ENCODE results near the gene DCAF11. TPM values are rescaled to one million over a fixed set of nuclear protein-coding genes. Genes with fewer than 3 reads are reported as not detected.

DCAF11 gene
- total and polyA plus RNA-seq, 4 donors, result 59.5 to 66.9 (median 63.1) TPM

DNA sequence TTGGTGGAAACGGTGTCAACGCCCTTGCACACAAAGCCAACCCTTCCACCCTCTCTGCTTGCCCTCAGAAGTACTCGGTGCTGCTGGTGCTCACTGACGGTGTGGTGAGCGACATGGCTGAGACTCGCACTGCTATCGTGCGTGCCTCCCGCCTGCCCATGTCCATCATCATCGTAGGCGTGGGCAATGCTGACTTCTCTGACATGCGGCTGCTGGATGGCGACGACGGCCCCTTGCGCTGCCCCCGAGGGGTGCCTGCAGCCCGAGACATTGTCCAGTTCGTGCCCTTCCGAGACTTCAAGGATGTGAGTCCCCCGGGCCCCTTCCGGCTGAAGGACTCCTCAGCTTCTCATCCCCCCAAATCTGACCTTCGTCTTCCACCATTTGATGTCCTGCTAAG, 37.5 kb upstream of the DCAF11 start:
- Histone ChIP-seq H3K27ac (ENCODE audit: low read depth, low read length) (no peak overlapping the region), H3K9me3 (ENCODE audit: control insufficient read depth, insufficient read depth, low read length) (no peaks in the 10 kb centered on the region)
- no peak for DNase-seq (ENCODE audit: low read depth in 4 of 6, low spot score in 6 of 6)

DNA sequence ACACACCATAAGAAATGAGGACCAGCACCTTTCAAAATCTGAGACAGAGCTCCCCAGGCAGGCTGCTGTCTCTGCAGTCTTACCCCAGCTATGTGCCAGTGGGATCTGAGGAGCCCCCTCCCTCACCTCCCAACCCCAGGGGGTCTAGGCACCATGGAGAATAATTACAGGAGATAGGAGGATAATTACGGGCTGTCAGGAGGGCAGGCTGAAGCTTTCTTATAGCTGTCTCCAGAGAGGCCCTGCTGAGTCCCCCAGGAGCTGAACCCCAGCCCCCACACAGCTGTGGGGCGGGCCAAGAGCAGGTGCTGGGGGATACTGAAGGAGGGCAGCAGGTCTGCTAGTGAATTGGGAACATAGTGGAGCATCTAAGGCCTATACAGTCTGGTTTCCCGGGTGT, 36.4 kb upstream of the DCAF11 start:
- WGBS (ENCODE audit: insufficient coverage), result 43% methylated on average over 3 of the region's 3 CpGs
- H3K27me3 ChIP-seq (ENCODE audit: control insufficient read depth, insufficient read depth, low read length), result peaks cover 8% of the 10 kb centered on the region

More for the DNA sequence above, 37.5 kb upstream of the DCAF11 start:
- H3K4me3 ChIP-seq (ENCODE audit: low read depth, low read length), result no peak overlapping the region
- peaks cover 4% of the 10 kb centered on the region for H3K27me3 ChIP-seq (ENCODE audit: control insufficient read depth, insufficient read depth, low read length)
- 94% methylated on average over 23 of the region's 23 CpGs for WGBS (ENCODE audit: insufficient coverage)
- peaks cover 6% of the 10 kb centered on the region for H3K36me3 ChIP-seq (ENCODE audit: control insufficient read depth, insufficient read depth, low read length)
- H3K4me1 ChIP-seq (ENCODE audit: control insufficient read depth, insufficient read depth, low read length), result peaks cover 42% of the 10 kb centered on the region

DNA sequence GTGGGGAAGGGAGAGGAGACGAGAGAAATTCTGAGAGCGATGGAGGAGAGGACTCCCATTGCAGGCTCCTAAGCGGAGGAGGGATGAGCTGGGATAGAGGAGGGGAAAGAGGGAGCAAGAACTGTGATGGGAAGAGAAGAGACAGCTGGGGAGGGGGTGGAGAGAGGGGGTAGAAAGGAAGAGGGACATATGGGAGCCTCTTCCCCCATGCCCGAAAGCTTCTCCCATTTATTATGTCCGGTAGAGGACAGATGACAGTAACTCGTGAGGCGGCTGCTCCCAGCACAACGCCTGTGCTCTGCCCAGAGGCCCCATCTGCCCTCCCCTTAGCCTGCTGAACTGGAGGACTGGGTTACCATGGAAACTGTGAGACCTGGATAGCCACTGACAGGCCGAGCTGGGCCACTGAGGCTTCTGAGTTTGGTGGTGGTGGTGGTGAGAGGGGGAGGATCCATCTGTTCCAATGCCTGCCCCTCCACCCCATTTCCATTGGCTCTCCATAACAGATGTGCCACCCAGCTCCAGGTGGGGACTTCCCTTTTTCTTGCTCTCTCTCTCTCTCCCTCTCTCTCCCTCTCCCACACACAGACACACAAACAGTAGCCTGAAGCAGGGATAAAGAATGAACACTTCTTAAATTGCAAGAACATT, 35.0 kb upstream of the DCAF11 start:
- no peaks in the 10 kb centered on the region for H3K9me3 ChIP-seq (ENCODE audit: control insufficient read depth, insufficient read depth, low read length)
- 26% methylated on average over 7 of the region's 9 CpGs for WGBS (ENCODE audit: insufficient coverage)
- no peak overlapping the region for H3K4me3 ChIP-seq (ENCODE audit: low read depth, low read length)
- H3K27ac ChIP-seq (ENCODE audit: low read depth, low read length), result no peak overlapping the region
- peak in 2 of 6 donors; percentile 59 to 94 for DNase-seq (ENCODE audit: low read depth in 4 of 6, low spot score in 6 of 6)
- H3K4me1 ChIP-seq (ENCODE audit: control insufficient read depth, insufficient read depth, low read length), result peaks cover 32% of the 10 kb centered on the region
- H3K27me3 ChIP-seq (ENCODE audit: control insufficient read depth, insufficient read depth, low read length), result peaks cover 8% of the 10 kb centered on the region
- H3K36me3 ChIP-seq (ENCODE audit: control insufficient read depth, insufficient read depth, low read length), result peaks cover 6% of the 10 kb centered on the region

More for the DNA sequence above, 36.4 kb upstream of the DCAF11 start:
- no peak overlapping the region for H3K27ac ChIP-seq (ENCODE audit: low read depth, low read length)
- no peak overlapping the region for H3K4me3 ChIP-seq (ENCODE audit: low read depth, low read length)
- H3K9me3 ChIP-seq (ENCODE audit: control insufficient read depth, insufficient read depth, low read length), result no peaks in the 10 kb centered on the region
- peaks cover 36% of the 10 kb centered on the region for H3K4me1 ChIP-seq (ENCODE audit: control insufficient read depth, insufficient read depth, low read length)
- peaks cover 6% of the 10 kb centered on the region for H3K36me3 ChIP-seq (ENCODE audit: control insufficient read depth, insufficient read depth, low read length)
- DNase-seq (ENCODE audit: low read depth in 4 of 6, low spot score in 6 of 6), result no peak

DNA sequence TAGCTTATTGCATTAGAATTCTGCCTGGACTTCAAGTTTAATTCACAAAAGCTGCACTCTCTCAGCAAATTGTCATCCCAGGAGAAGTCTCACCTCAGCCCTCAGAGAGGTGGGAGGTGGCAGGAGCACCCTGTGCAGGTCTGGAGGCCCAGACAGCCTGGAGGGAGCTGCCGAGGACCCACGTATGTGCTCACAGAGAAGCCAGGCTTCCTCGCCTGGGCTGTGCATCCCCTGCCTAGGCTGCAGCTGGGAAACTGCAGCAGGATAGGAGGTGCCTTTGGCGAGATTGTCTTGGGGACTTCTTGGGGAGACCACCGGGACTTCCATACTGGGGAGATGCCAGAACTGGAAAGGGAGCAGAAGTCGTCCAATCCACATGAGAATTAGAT, 34.4 kb upstream of the DCAF11 start:
- Histone ChIP-seq H3K9me3 (ENCODE audit: control insufficient read depth, insufficient read depth, low read length) (no peaks in the 10 kb centered on the region), H3K4me3 (ENCODE audit: low read depth, low read length) (no peak overlapping the region), H3K36me3 (ENCODE audit: control insufficient read depth, insufficient read depth, low read length) (peaks cover 6% of the 10 kb centered on the region), H3K27ac (ENCODE audit: low read depth, low read length) (no peak overlapping the region), H3K27me3 (ENCODE audit: control insufficient read depth, insufficient read depth, low read length) (peaks cover 8% of the 10 kb centered on the region), H3K4me1 (ENCODE audit: control insufficient read depth, insufficient read depth, low read length) (peaks cover 32% of the 10 kb centered on the region)
- WGBS (ENCODE audit: insufficient coverage), result 66% methylated on average over 6 of the region's 6 CpGs
- no peak for DNase-seq (ENCODE audit: low read depth in 4 of 6, low spot score in 6 of 6)

DNA sequence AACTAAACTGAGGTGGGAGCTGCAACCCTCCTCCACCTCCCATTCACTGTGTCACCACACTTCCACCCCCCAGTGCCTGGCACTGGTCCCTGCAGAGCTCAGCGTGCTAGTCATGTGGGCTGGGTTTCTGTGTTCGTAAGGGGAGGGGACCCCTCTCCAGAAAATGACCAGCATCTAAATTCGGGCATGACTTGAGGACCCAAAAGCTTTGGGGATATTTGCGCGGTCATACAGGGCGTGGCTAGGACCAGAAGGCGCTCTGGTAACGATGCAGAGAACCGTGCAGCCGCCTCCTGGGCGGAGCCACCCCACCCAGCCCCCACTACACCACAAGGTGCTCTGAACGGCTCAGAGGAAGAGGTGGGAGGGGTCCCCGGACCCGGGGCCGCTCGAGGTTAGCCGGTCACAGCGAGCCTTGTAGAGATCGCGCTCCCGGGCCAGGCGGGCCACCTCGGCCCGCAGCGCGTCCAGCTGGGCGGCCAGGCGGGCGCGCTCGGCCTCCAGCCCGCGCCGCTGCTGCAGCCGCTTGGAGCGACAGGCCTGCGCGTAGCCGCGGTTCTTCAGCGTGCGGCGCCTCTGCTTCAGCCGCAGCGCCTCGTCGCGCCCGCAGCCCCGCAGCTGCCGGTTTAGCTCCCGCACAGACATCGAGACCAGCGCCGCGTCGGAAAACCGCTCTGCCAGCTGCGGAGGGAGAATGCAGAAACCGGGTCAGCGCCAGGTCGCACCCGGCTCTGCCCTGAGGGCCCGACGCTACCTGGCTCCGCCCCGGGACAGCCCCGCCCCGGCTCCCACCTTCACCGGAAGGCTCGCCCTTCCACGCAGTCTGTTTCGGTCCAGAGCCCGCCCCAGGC, 33.5 kb upstream of the DCAF11 start:
- Histone ChIP-seq H3K4me1 (ENCODE audit: control insufficient read depth, insufficient read depth, low read length) (peaks cover 32% of the 10 kb centered on the region), H3K36me3 (ENCODE audit: control insufficient read depth, insufficient read depth, low read length) (peaks cover 6% of the 10 kb centered on the region), H3K9me3 (ENCODE audit: control insufficient read depth, insufficient read depth, low read length) (no peaks in the 10 kb centered on the region), H3K4me3 (ENCODE audit: low read depth, low read length) (peak overlapping the region; percentile 51), H3K27me3 (ENCODE audit: control insufficient read depth, insufficient read depth, low read length) (peaks cover 8% of the 10 kb centered on the region), H3K27ac (ENCODE audit: low read depth, low read length) (no peak overlapping the region)
- peak in 2 of 6 donors; percentile 82 to 90 for DNase-seq (ENCODE audit: low read depth in 4 of 6, low spot score in 6 of 6)
- under 1% methylated on average over 71 of the region's 74 CpGs for WGBS (ENCODE audit: insufficient coverage)

DNA sequence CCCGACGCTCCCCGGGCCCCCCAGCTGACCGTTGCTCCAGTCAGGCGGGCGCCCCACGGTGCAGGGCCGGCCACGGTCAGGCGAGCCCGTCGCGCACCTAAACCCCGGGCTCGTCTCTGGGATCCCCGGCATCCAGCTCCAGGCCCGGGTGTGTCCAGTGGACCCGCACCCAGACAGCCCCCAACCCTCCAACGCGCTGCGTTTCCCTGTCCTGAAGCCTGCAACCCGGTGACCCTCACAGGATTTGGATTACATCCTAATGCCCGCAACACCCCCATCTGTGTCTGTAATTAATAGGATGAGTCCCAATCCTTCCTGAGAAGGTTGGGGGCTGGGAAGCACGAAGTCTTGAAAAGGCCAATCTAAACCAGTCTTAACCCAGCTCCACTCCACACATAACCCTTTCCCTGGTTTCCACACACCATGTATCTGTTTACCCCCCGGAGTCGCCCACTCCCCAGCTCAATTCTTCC, 32.8 kb upstream of the DCAF11 start:
- Histone ChIP-seq H3K27me3 (ENCODE audit: control insufficient read depth, insufficient read depth, low read length) (peaks cover 8% of the 10 kb centered on the region), H3K4me3 (ENCODE audit: low read depth, low read length) (peak overlapping the region; percentile 51)
- WGBS (ENCODE audit: insufficient coverage), result 11% methylated on average over 20 of the region's 26 CpGs

DNA sequence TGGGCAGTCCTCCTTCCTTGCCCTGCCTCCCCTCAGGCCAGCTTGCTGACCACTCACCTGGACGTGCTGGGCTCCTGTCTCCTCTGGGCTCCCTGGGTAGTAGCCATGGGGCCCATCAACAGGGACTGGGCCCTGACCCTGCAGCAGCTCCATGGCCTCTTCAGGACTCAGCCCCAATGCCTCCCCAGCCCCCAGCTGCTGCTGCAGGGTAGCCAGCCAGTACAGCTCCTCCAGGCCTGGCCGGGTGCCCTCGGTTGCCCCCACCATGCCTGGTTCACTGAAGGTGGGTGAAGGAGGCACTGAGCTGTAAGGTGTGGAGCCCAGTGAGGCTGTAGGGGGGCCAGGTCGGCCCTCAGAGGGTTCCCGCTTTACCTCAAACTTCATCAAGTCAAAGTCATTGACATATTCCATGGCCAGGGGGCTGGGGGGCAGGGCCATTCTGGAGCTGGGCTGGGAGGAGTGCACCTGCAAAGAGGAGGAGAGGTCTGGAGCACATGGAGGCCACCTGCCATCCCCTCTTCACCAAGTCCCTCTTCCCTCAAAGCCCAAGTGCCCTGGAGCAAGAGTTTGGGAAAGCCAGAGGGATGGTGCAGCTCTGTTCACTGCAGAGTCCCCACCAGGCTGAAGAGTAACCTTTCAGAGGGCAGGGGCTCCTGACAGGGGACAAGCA, 32.0 kb upstream of the DCAF11 start:
- Histone ChIP-seq H3K4me1 (ENCODE audit: control insufficient read depth, insufficient read depth, low read length) (peaks cover 32% of the 10 kb centered on the region), H3K36me3 (ENCODE audit: control insufficient read depth, insufficient read depth, low read length) (peaks cover under 1% of the 10 kb centered on the region), H3K9me3 (ENCODE audit: control insufficient read depth, insufficient read depth, low read length) (no peaks in the 10 kb centered on the region), H3K4me3 (ENCODE audit: low read depth, low read length) (no peak overlapping the region), H3K27ac (ENCODE audit: low read depth, low read length) (no peak overlapping the region), H3K27me3 (ENCODE audit: control insufficient read depth, insufficient read depth, low read length) (peaks cover 8% of the 10 kb centered on the region)
- 84% methylated on average over 3 of the region's 5 CpGs for WGBS (ENCODE audit: insufficient coverage)
- DNase-seq (ENCODE audit: low read depth in 4 of 6, low spot score in 6 of 6), result no peak

More for the DNA sequence above, 32.8 kb upstream of the DCAF11 start:
- peak in 2 of 6 donors; percentile 13 to 30 for DNase-seq (ENCODE audit: low read depth in 4 of 6, low spot score in 6 of 6)
- Histone ChIP-seq H3K27ac (ENCODE audit: low read depth, low read length) (no peak overlapping the region), H3K4me1 (ENCODE audit: control insufficient read depth, insufficient read depth, low read length) (peaks cover 32% of the 10 kb centered on the region), H3K9me3 (ENCODE audit: control insufficient read depth, insufficient read depth, low read length) (no peaks in the 10 kb centered on the region), H3K36me3 (ENCODE audit: control insufficient read depth, insufficient read depth, low read length) (peaks cover 4% of the 10 kb centered on the region)

DNA sequence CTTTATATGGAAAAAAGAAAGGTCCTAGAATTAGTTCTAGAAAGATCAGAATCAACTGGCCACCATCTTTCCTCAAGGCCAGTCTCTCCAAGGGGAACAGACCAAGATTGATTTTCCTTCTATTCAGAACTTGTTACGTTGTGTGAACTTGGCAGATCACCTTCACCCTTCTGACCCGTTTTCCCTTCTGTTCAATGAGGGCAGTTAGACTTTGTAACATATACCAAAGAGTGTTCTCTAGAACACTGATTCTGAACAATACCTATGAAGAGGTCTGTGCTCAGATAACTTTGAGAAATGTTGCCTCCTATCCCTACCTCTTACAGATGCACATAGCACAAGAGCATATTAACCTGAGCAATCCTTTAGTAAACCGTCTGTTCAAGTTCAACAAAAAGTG, 31.1 kb upstream of the DCAF11 start:
- Histone ChIP-seq H3K4me3 (ENCODE audit: low read depth, low read length) (no peak overlapping the region), H3K27me3 (ENCODE audit: control insufficient read depth, insufficient read depth, low read length) (peaks cover 8% of the 10 kb centered on the region), H3K27ac (ENCODE audit: low read depth, low read length) (no peak overlapping the region), H3K36me3 (ENCODE audit: control insufficient read depth, insufficient read depth, low read length) (no peaks in the 10 kb centered on the region), H3K4me1 (ENCODE audit: control insufficient read depth, insufficient read depth, low read length) (peaks cover 32% of the 10 kb centered on the region), H3K9me3 (ENCODE audit: control insufficient read depth, insufficient read depth, low read length) (no peaks in the 10 kb centered on the region)
- DNase-seq (ENCODE audit: low read depth in 4 of 6, low spot score in 6 of 6), result no peak
- WGBS (ENCODE audit: insufficient coverage), result 66% methylated on average over 2 of the region's 3 CpGs

DNA sequence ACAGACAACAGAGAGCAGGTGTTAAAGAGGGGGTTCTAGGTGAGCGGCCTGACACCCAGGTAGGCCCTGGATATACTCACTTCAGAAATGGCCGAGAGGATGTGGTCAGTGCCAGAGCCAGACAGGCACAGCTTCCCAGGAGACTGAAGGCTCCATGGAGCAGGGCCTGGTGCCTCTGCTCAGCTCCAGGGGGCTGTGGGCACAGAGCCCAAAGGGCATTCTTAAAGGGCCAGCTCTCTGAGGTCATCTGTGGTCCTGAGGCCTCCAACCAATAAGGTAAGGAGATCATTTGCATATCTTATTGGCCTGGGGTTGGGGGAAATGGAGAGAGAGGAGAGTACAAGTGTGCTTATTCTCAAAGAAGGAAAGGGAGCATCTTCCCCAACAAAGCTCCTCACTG, 30.1 kb upstream of the DCAF11 start:
- WGBS (ENCODE audit: insufficient coverage), result 80% methylated on average over 2 of the region's 2 CpGs
- no peaks in the 10 kb centered on the region for H3K36me3 ChIP-seq (ENCODE audit: control insufficient read depth, insufficient read depth, low read length)
- DNase-seq (ENCODE audit: low read depth in 4 of 6, low spot score in 6 of 6), result no peak

More for the DNA sequence above, 30.1 kb upstream of the DCAF11 start:
- Histone ChIP-seq H3K4me3 (ENCODE audit: low read depth, low read length) (no peak overlapping the region), H3K27ac (ENCODE audit: low read depth, low read length) (no peak overlapping the region), H3K9me3 (ENCODE audit: control insufficient read depth, insufficient read depth, low read length) (no peaks in the 10 kb centered on the region), H3K27me3 (ENCODE audit: control insufficient read depth, insufficient read depth, low read length) (peaks cover 8% of the 10 kb centered on the region), H3K4me1 (ENCODE audit: control insufficient read depth, insufficient read depth, low read length) (peaks cover 29% of the 10 kb centered on the region)

Data from spinal cord (tissue), 10 donors.